Endothelial cell of umbilical vein (primary cell): Measurements from ENCODE around the gene CCDC9B. TPM values are rescaled to one million over a fixed set of nuclear protein-coding genes. Genes with fewer than 3 reads are reported as not detected.

Experiments
- BruUV-seq: library from RNA; stranded (reverse); fragments of 400-500 nt; replicated peaks from 2 replicates; lab custom pipeline; 2021; lab: Mats Ljungman, UMichigan
- CTCF ChIA-PET: fragments of 300-600, 350-600 bp; sonication (Branson Sonifier 250); formaldehyde crosslinking; loops from one replicate; lab custom pipeline; 2021; ENCODE audit warnings: antibody characterized with exemption, inconsistent platforms; lab: Charles Lee
- POLR2A ChIA-PET: fragments of 300-600, 350-600 bp; sonication (Branson Sonifier 250); formaldehyde crosslinking; loops from one replicate; lab custom pipeline; 2021; ENCODE audit warnings: antibody characterized with exemption, inconsistent platforms; lab: Charles Lee
- DNase-seq: peaks from one replicate; pipeline ENCODE4 v3.0.0-alpha.2; 2011; ENCODE audit warnings: low read depth, low spot score
- FAIRE-seq: peaks from 2 replicates; lab custom pipeline; 2011; peaks lifted over from hg19 to GRCh38; lab: Jason Lieb, UNC
- H2AFZ ChIP-seq: 2 replicates; pipeline ENCODE4 v1.6.0; 2012; ENCODE audit warnings: low read depth, low read length, control low read depth, inconsistent platforms
- H3K27ac ChIP-seq: 2 replicates; pipeline ENCODE4 v1.5.1; 2011; ENCODE audit warnings: low read depth, mild to moderate bottlenecking, control low read depth, low read length, moderate library complexity; ENCODE audit not compliant: insufficient read depth
- H3K27me3 ChIP-seq, 2 experiments: 2 replicates each; pipeline versions ENCODE4 v1.6.0 to v1.6.1; 2011; ENCODE audit warnings: low read length in 2 of 2, mixed read lengths in 1 of 2; ENCODE audit not compliant: control insufficient read depth in 2 of 2, insufficient read depth in 2 of 2
- H3K36me3 ChIP-seq, 2 experiments: 2 replicates in 1 of 2; 3 replicates in 1 of 2; pipeline ENCODE4 v1.5.1; 2011; ENCODE audit warnings: low read length in 2 of 2, mild to moderate bottlenecking in 1 of 2, moderate library complexity in 1 of 2; ENCODE audit not compliant: control insufficient read depth in 2 of 2, insufficient read depth in 2 of 2; ENCODE audit errors: extremely low read depth in 1 of 2
- H3K4me1 ChIP-seq: 3 replicates; pipeline ENCODE4 v1.5.1; 2011; ENCODE audit warnings: mild to moderate bottlenecking, low read length; ENCODE audit not compliant: control insufficient read depth, insufficient read depth; ENCODE audit errors: extremely low read depth
- H3K4me2 ChIP-seq: 2 replicates; pipeline ENCODE4 v1.6.1; 2011; ENCODE audit warnings: low read length, control low read depth, mixed read lengths; ENCODE audit not compliant: insufficient read depth
- H3K4me3 ChIP-seq, 3 experiments: fragments of 200-600 bp in 1 of 3; sonication (generic), shearing (Covaris generic) in 1 of 3; replicated peaks in 1 of 3; 2 replicates each; pipeline ENCODE4 v1.5.1; 2011 to 2016; ENCODE audit warnings: control low read depth in 3 of 3, low read length in 3 of 3, mild to moderate bottlenecking in 2 of 3, inconsistent platforms in 1 of 3, low read depth in 1 of 3, moderate library complexity in 1 of 3; ENCODE audit not compliant: insufficient read depth in 1 of 3
- H3K79me2 ChIP-seq: 2 replicates; pipeline ENCODE4 v1.6.0; 2012; ENCODE audit warnings: low read length, inconsistent platforms; ENCODE audit not compliant: control insufficient read depth, insufficient read depth
- H3K9ac ChIP-seq: replicated peaks from 2 replicates; pipeline ENCODE3; 2011; ENCODE audit warnings: low read length, control low read depth; ENCODE audit not compliant: insufficient read depth; ENCODE audit errors: extremely low read depth
- H3K9me1 ChIP-seq: replicated peaks from 3 replicates; pipeline ENCODE4 v1.6.0; 2011; ENCODE audit warnings: mild to moderate bottlenecking, low read length; ENCODE audit not compliant: control insufficient read depth, insufficient read depth; ENCODE audit errors: extremely low read depth
- H3K9me3 ChIP-seq: replicated peaks from 2 replicates; pipeline ENCODE4 v1.5.1; 2012; ENCODE audit warnings: low read length, inconsistent platforms; ENCODE audit not compliant: control insufficient read depth, insufficient read depth
- H4K20me1 ChIP-seq: replicated peaks from 2 replicates; pipeline ENCODE3; 2011; ENCODE audit warnings: mild to moderate bottlenecking, low read length; ENCODE audit not compliant: control insufficient read depth, insufficient read depth; ENCODE audit errors: extremely low read depth
- CTCF ChIP-seq, 2 donors: IDR thresholded peaks; 1 replicate in 1 of 2; 2 replicates in 1 of 2; pipeline ENCODE4 v1.5.1; 2011; ENCODE audit warnings: low read length in 2 of 2, mild to moderate bottlenecking in 2 of 2, moderate library complexity in 2 of 2, control low read depth in 1 of 2, inconsistent platforms in 1 of 2, low read depth in 1 of 2; ENCODE audit not compliant: insufficient read depth in 1 of 2; ENCODE audit errors: extremely low read depth in 1 of 2
- EZH2 ChIP-seq: IDR thresholded peaks from 2 replicates; pipeline ENCODE4 v1.6.1; 2012; ENCODE audit warnings: borderline replicate concordance, low read depth, mild to moderate bottlenecking, moderate library complexity, low read length, inconsistent platforms; ENCODE audit not compliant: severe bottlenecking
- FOS ChIP-seq: IDR thresholded peaks from 2 replicates; pipeline ENCODE4 v1.6.1; 2011; ENCODE audit warnings: mild to moderate bottlenecking, low read length, moderate library complexity, borderline replicate concordance; ENCODE audit not compliant: insufficient read depth
- GATA2 ChIP-seq: IDR thresholded peaks from 2 replicates; pipeline ENCODE4 v1.7.0; 2011; ENCODE audit warnings: low read depth, mild to moderate bottlenecking, moderate library complexity, mixed read lengths, low read length; ENCODE audit not compliant: insufficient read length, insufficient read depth
- JUN ChIP-seq: IDR thresholded peaks from 2 replicates; pipeline ENCODE4 v1.6.1; 2011; ENCODE audit warnings: borderline replicate concordance, low read depth; ENCODE audit not compliant: insufficient read length, insufficient read depth
- MAX ChIP-seq: IDR thresholded peaks from 2 replicates; pipeline ENCODE4 v1.6.1; 2011; ENCODE audit not compliant: insufficient read depth, insufficient read length
- MYC ChIP-seq: IDR thresholded peaks from one replicate; pipeline ENCODE4 v1.6.1; 2011; ENCODE audit warnings: mild to moderate bottlenecking, low read depth, low read length
- POLR2A ChIP-seq: IDR thresholded peaks from 2 replicates; pipeline ENCODE4 v1.6.1; 2012; ENCODE audit warnings: low read depth, mild to moderate bottlenecking, control low read depth, low read length
- POLR2AphosphoS5 ChIP-seq: IDR thresholded peaks from 2 replicates; pipeline ENCODE4 v1.6.1; 2012; ENCODE audit warnings: low read depth, mild to moderate bottlenecking, control low read depth, low read length, moderate library complexity; ENCODE audit not compliant: insufficient read depth
- dilution Hi-C: fragments of 300-500 bp; cut with MboI; formaldehyde crosslinking; loops from one replicate; pipeline ENCODE4 v1.15.0; 2019; ENCODE audit warnings: low sequenced_read_pairs; ENCODE audit not compliant: extremely low pct_ligation_motif_present
- intact Hi-C: fragments of 100-400 bp; cut with micrococcal nuclease; formaldehyde crosslinking; loops from one replicate; pipeline ENCODE4 v1.10.0; 2022
- polyA plus RNA-seq, 4 experiments: library from polyadenylated mRNA; depleted of rRNA in 3 of 4; stranded (reverse) in 3 of 4; unstranded in 1 of 4; fragments of >200 nt; gene quantifications; 2 replicates each; pipeline versions ENCODE4 v1.2.1 to v1.2.3, GENCODE V29; 2011 to 2012; ENCODE audit warnings: missing spikeins in 1 of 4
- total RNA-seq: library from RNA; stranded (reverse); gene quantifications from 2 replicates; pipeline ENCODE4 v1.2.3, GENCODE V29; 2021

The CCDC9B gene
- total and polyA plus RNA-seq, 2 donors (not counting 3 experiments of a cell fraction or from before 2014, with no cell fraction given): 7.6 to 46.0 TPM

DNA sequence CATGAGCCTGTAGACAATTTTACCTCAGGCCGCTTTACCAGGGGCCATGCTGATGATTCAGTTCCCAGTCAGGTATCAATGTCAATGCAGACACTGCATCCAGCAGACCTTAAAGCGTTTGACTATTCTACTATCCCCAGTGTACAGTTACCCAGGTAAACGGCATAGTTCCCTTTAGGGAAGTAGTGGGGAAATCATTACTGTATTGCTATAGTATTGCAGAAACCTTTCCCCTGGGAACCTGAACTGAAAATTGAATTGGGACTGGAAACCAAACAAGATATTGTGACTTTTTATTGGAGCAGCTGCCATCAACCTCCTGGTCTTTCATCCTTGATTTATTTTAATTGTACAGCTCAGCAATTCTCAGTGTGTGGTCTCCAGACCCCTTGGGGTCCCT, 23.8 kb downstream of the CCDC9B start:
- Histone ChIP-seq H4K20me1 (no peaks in the 10 kb centered on the region), H3K4me1 (peaks cover 32% of the 10 kb centered on the region), H3K4me2 (no peak overlapping the region), H3K9ac (no peak overlapping the region), H3K4me3 (no peak overlapping the region), H3K9me1 (no peaks in the 10 kb centered on the region), H3K9me3 (no peaks in the 10 kb centered on the region), H3K27ac (no peak overlapping the region), H3K79me2 (no peaks in the 10 kb centered on the region), H3K36me3 (no peaks in the 10 kb centered on the region), H3K27me3 (no peaks in the 10 kb centered on the region), H2AFZ (no peak overlapping the region)
- TF ChIP-seq MYC: no peak
- TF ChIP-seq GATA2: no peak
- TF ChIP-seq POLR2AphosphoS5: no peak
- TF ChIP-seq CTCF (IDR thresholded peaks at IDR 0.05; ENCODE audit: extremely low read depth in 1 of 2, insufficient read depth in 1 of 2, low read depth in 1 of 2, low read length in 2 of 2): no peak
- TF ChIP-seq EZH2: no peak
- no peak for TF ChIP-seq POLR2A
- no peak for TF ChIP-seq MAX
- no peak for TF ChIP-seq FOS
- no peak for TF ChIP-seq JUN
- ChIA-PET POLR2A (no interaction called here), CTCF (interaction anchor here (1.5 to 15.0 kb wide), 3 partner anchors 21 to 38 kb away, joined by 3 to 403 read pairs (median 287); partner anchors contain the start of gene CCDC9B)
- dilution Hi-C loops: no loop called here
- BruUV-seq: no TSS peak
- intact Hi-C loops: no loop called here
- DNase-seq (no peak), FAIRE-seq (no peak)
